ENCODE data around the gene GRK6. TPM values are rescaled to one million over a fixed set of nuclear protein-coding genes. Genes with fewer than 3 reads are reported as not detected.
"Not testable (repeated sequence)": the region's sequence is repeated elsewhere in the genome, so short reads cannot be mapped to it uniquely, and the experiment has no call there.

Gene GRK6
- polyA plus RNA-seq, 1 donor from 2014 or later: 22.6 TPM

DNA sequence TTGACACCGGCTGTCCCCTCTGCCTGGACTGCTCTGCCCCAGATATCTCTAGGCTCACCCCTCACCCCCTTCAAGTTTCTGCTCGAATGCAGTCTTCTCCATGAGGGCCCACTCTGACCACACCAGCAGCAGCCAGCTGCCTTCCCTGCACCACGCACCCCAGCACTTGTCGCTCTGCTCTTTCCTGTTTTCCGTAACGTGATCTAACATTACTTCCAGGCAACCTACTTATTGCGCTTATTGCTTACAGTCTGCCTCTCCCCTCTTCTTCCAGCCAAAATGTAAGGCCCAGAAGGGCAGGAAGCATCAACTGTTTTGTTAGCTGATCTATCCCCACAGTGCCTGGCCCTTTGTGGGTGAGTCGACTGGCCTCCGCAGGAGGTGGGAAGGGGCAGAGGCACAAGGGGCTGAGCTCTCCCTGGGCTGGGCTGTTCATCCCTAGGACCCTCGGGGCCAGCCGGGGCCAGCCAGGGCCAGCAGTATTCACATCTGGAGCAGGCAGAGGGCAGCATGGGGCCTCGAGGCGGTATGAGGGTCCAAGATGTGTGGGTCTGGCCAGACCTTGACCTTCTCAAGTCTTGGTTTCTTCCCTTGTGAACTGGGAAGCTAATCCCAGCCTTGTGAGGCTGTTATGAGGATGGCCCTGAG is 58.5 kb downstream of the GRK6 start:
- TF ChIP-seq EP300 (conservative IDR thresholded peaks at IDR 0.05; ENCODE audit: poor library complexity, severe bottlenecking) (no peak), MXI1 (conservative IDR thresholded peaks at IDR 0.05; ENCODE audit: poor library complexity, severe bottlenecking) (no peak), SMC3 (conservative IDR thresholded peaks at IDR 0.05; ENCODE audit: poor library complexity) (no peak), RAD21 (conservative IDR thresholded peaks at IDR 0.05) (no peak), CTCF (IDR thresholded peaks at IDR 0.05; ENCODE audit: poor library complexity, severe bottlenecking) (no peak), POLR2AphosphoS5 (IDR thresholded peaks at IDR 0.05) (no peak), EZH2 (IDR thresholded peaks at IDR 0.05; ENCODE audit: borderline replicate concordance, insufficient read depth, low read length, poor library complexity, severe bottlenecking) (no peak), TAF1 (IDR thresholded peaks at IDR 0.05; ENCODE audit: low read depth) (no peak)
- TF ChIP-seq, protein P1, sequence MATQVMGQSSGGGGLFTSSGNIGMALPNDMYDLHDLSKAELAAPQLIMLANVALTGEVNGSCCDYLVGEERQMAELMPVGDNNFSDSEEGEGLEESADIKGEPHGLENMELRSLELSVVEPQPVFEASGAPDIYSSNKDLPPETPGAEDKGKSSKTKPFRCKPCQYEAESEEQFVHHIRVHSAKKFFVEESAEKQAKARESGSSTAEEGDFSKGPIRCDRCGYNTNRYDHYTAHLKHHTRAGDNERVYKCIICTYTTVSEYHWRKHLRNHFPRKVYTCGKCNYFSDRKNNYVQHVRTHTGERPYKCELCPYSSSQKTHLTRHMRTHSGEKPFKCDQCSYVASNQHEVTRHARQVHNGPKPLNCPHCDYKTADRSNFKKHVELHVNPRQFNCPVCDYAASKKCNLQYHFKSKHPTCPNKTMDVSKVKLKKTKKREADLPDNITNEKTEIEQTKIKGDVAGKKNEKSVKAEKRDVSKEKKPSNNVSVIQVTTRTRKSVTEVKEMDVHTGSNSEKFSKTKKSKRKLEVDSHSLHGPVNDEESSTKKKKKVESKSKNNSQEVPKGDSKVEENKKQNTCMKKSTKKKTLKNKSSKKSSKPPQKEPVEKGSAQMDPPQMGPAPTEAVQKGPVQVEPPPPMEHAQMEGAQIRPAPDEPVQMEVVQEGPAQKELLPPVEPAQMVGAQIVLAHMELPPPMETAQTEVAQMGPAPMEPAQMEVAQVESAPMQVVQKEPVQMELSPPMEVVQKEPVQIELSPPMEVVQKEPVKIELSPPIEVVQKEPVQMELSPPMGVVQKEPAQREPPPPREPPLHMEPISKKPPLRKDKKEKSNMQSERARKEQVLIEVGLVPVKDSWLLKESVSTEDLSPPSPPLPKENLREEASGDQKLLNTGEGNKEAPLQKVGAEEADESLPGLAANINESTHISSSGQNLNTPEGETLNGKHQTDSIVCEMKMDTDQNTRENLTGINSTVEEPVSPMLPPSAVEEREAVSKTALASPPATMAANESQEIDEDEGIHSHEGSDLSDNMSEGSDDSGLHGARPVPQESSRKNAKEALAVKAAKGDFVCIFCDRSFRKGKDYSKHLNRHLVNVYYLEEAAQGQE (IDR thresholded peaks at IDR 0.05; ENCODE audit: borderline replicate concordance): no peak
- Histone ChIP-seq H3K79me2 (replicated peaks; ENCODE audit: insufficient read depth, low read length) (no peaks in the 10 kb centered on the region), H3K4me2 (ENCODE audit: low read length) (no peak overlapping the region), H2AFZ (ENCODE audit: low read depth, low read length) (no peak overlapping the region), H3K9ac (ENCODE audit: low read length) (no peak overlapping the region), H3K27me3 (ENCODE audit: insufficient read depth, low read depth, low read length) (no peaks in the 10 kb centered on the region), H3K36me3 (ENCODE audit: insufficient read depth, low read length) (no peaks in the 10 kb centered on the region), H3K27ac (ENCODE audit: low read length) (no peak overlapping the region), H3K9me3 (ENCODE audit: low read length) (no peaks in the 10 kb centered on the region), H3K4me3 (ENCODE audit: low read length) (no peak overlapping the region), H3F3A (ENCODE audit: insufficient read depth, low read length, poor library complexity, severe bottlenecking) (no peaks in the 10 kb centered on the region), H3K9me2 (ENCODE audit: insufficient read depth, low read length) (no peaks in the 10 kb centered on the region), H4K20me1 (ENCODE audit: insufficient read depth) (no peaks in the 10 kb centered on the region)

- H3K36me3 ChIP-seq (ENCODE audit: insufficient read depth, low read length); H4K20me1 ChIP-seq (ENCODE audit: insufficient read depth); H3K4me3 ChIP-seq (ENCODE audit: low read length); H2AFZ ChIP-seq (ENCODE audit: low read depth, low read length); H3K4me2 ChIP-seq (ENCODE audit: low read length); H3K27me3 ChIP-seq (ENCODE audit: insufficient read depth, low read depth, low read length); H3K9me3 ChIP-seq (ENCODE audit: low read length); H3K9me2 ChIP-seq (ENCODE audit: insufficient read depth, low read length); H3K9ac ChIP-seq (ENCODE audit: low read length); H3K27ac ChIP-seq (ENCODE audit: low read length); H3K79me2 ChIP-seq (replicated peaks; ENCODE audit: insufficient read depth, low read length); H3F3A ChIP-seq (ENCODE audit: insufficient read depth, low read length, poor library complexity, severe bottlenecking): not testable (repeated sequence)
These were observed 59.3 kb downstream of the GRK6 start for GRCh38 chr5:177485753-177486152.

DNA sequence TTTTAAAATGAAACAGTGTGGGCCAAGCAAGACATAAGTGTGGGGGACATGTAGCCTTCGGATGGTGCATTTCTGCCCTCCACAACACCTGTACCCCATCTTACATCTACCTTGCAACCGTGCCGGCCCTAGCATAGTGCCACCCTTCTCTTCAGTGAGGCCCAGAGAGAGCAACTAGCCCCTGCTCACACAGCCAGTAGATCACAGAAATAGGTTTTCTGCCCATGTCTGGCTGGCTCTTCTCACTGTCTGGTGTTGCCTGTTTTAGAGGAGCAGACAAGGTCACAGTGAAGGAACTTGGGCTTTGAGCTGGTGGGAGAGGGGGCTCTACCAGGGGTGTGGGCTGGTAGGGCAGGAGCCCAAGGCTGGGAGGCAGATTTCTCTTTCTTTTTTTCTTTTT is 59.8 kb downstream of the GRK6 start:
- no peak overlapping the region for H3K9ac ChIP-seq (ENCODE audit: low read length)
- no peaks in the 10 kb centered on the region for H3K79me2 ChIP-seq (replicated peaks; ENCODE audit: insufficient read depth, low read length)
- no peaks in the 10 kb centered on the region for H3K36me3 ChIP-seq (ENCODE audit: insufficient read depth, low read length)
- H3K27me3 ChIP-seq (ENCODE audit: insufficient read depth, low read depth, low read length): no peaks in the 10 kb centered on the region
- no peaks in the 10 kb centered on the region for H3K9me2 ChIP-seq (ENCODE audit: insufficient read depth, low read length)
- H2AFZ ChIP-seq (ENCODE audit: low read depth, low read length): no peak overlapping the region
- no peak overlapping the region for H3K4me3 ChIP-seq (ENCODE audit: low read length)
- no peaks in the 10 kb centered on the region for H4K20me1 ChIP-seq (ENCODE audit: insufficient read depth)
- H3K27ac ChIP-seq (ENCODE audit: low read length): no peak overlapping the region
- no peak overlapping the region for H3K4me2 ChIP-seq (ENCODE audit: low read length)
- no peaks in the 10 kb centered on the region for H3K9me3 ChIP-seq (ENCODE audit: low read length)
- no peaks in the 10 kb centered on the region for H3F3A ChIP-seq (ENCODE audit: insufficient read depth, low read length, poor library complexity, severe bottlenecking)
- TF ChIP-seq, protein P1 (IDR thresholded peaks at IDR 0.05; ENCODE audit: borderline replicate concordance): no peak
- TF ChIP-seq RAD21 (conservative IDR thresholded peaks at IDR 0.05) (no peak), SMC3 (conservative IDR thresholded peaks at IDR 0.05; ENCODE audit: poor library complexity) (no peak), EZH2 (IDR thresholded peaks at IDR 0.05; ENCODE audit: borderline replicate concordance, insufficient read depth, low read length, poor library complexity, severe bottlenecking) (no peak), TAF1 (IDR thresholded peaks at IDR 0.05; ENCODE audit: low read depth) (no peak), POLR2AphosphoS5 (IDR thresholded peaks at IDR 0.05) (no peak), EP300 (conservative IDR thresholded peaks at IDR 0.05; ENCODE audit: poor library complexity, severe bottlenecking) (no peak), CTCF (IDR thresholded peaks at IDR 0.05; ENCODE audit: poor library complexity, severe bottlenecking) (no peak), MXI1 (conservative IDR thresholded peaks at IDR 0.05; ENCODE audit: poor library complexity, severe bottlenecking) (no peak)

Measured in neural cell (in vitro differentiated cells).